HTR-8/SVneo (cell line): ENCODE data around the gene CLIP2.

Experiments used
- DNase-seq: peaks from one replicate; pipeline ENCODE4 v3.0.0; 2011; ENCODE audit warnings: low spot score, mixed read lengths; ENCODE audit not compliant: insufficient read length
- FAIRE-seq: peaks from 2 replicates; lab custom pipeline; 2011; peaks lifted over from hg19 to GRCh38; lab: Jason Lieb, UNC

The CLIP2 gene

GRCh38 chr7:74269757-74270277 is 19.4 kb upstream of the CLIP2 start:
- FAIRE-seq (no peak), DNase-seq (peak; percentile 55)

DNA sequence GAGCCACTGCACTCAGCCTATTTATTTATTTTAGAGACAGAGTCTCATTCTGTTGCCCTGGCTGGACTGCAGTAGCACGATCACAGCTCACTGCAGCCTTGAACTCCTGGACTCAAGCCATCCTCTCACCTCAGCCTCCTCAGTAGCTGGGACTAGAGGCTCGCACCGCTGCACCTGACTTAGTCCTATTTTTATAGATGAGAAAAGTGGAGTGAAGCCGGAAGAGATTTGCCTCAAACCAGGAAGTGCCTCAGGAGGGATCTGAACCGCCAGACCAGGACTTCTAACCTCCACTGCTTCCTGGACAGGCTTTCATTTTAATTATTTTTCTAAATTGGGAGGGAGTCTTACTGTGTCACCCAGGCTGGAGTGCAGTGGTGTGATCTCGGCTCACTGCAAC is 17.5 kb upstream of the CLIP2 start:
- no peak for DNase-seq
- no peak for FAIRE-seq

DNA sequence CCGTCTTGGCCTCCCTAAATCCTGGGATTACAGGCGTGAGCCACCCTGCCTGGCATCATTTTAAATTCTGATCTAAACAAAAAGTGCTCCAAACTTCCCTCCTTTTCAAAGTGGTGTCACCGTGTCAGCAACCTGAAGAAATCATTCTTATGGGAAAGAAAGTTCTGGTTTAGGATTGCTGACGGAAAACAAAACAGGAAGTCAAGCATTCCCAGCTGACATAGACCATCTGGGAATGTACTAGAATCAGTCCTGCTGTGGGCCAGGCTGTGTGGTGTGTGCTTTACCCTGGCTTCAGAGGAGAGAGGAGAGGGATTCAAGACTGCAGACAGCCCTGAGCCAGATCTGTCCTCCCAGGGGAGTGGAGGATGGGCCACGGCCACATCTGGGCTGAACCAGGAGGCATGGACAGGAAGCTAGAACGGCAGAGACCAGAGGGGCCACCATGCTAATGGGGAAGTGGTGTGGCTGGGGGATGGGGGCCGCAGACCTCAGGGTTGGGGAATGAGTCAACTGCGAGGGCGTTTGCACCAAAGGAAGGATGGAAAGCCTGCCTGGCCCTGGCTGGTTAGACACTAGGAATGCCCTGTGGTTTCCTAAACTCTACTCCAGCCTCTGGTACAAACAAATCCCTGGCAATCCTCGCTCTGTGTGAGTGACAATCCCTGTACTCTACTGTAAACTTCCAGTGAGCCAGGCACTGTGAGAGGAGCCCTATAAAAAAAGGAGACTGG is 16.7 kb upstream of the CLIP2 start:
- FAIRE-seq (no peak), DNase-seq (peak; percentile 62)

GRCh38 chr7:74275401-74275881 is 13.8 kb upstream of the CLIP2 start:
- FAIRE-seq: no peak
- DNase-seq: no peak

DNA sequence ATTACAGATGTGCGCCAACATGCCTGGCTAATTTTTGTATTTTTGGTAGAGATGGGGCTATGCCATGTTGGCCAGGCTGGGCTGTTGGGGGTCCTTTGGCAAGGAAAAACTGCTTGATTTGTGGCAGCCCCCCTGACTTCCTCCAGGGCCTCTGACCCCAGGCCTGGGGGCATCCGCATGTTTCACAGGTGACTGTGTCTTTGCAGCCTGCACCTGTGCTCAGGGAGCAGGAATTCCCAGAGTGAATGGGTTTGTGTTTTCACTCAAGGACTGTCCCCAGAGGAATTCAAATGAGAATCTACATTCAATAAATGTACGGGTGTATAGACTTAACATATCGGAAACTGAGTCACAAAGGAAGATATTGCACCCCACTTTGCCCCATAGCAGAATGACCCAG is 11.6 kb upstream of the CLIP2 start:
- DNase-seq (no peak), FAIRE-seq (no peak)

DNA sequence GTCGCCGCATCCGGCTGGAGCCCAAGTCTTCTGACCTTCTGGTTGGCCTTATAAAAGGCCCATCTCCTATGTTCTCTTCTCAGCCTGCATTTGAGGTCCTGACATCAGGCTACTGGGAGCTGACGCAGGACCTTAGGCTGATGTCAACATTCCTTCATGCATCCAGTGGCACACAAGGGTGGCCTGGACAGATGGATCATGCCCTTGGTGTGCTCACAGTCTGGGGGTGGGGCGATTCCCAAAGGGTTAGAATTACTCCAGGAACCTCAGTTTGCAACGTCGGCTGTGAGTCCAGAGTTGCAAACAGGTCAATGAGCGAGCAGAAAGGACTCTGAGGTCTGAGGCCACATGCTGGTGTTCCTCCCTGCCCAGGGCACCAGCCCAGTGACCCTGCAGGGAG is 8.2 kb upstream of the CLIP2 start:
- DNase-seq (no peak), FAIRE-seq (no peak)

- DNase-seq (no peak), FAIRE-seq (no peak)
Measured at GRCh38 chr7:74282748-74283459, 6.3 kb upstream of the CLIP2 start.

DNA sequence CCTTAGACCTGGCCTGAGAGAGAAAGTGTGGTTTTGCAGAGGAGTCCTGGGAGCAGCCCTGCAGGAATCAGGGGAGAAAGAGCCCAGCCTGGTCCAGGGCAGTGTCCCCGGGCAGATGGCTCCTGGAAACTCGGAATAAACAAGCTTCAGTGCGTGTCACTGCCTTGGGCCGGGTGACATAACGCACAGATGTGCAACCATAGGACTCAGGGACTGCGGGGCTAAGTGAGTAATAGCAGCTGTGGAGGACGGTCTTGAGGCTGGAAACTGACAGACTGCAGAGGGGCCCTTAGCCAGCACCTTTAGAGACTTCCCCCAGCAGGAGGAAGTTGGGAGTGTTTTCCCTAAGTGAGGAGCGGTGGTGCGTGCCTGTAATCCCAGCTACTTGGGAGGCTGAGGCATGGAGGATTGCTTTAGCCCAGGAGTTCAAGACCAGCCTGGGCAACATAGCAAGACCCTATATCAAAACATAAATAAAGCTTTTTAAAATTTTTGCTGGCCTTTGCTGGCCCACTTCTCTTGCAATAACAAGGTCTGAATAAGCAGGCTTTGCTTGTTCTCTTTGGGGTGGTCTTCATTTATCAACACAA is 5.3 kb upstream of the CLIP2 start:
- no peak for FAIRE-seq
- no peak for DNase-seq

DNA sequence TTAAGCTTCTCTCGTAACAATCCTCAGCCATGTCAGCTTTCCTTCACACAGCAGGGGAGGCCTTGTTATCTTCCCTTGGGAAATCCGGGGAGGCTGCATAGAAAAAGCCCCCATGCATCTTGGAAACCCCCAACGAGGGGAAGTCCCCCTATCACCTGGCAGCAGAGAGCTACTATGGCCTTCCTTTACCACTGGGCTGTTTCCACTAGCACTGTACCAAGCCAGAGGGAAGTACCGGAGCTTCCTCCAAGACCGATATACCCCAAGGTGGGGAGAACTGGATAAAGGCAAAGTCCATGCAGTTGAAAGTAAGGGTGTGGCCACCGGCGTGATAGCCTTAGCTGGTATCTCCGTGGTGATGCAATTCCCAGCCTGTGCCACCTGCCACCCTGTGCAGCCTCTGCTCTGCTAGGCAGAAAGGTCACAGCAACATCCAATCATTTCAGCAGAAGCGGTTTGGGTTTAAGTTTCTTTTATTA is 4.4 kb upstream of the CLIP2 start:
- DNase-seq: no peak
- FAIRE-seq: no peak

- DNase-seq: no peak
- FAIRE-seq: no peak
Measured at GRCh38 chr7:74286131-74286530, 3.1 kb upstream of the CLIP2 start.

GRCh38 chr7:74287303-74288033 is 1.7 kb upstream of the CLIP2 start:
- DNase-seq: no peak
- FAIRE-seq: no peak

GRCh38 chr7:74288034-74288881 is 949 bp upstream of the CLIP2 start:
- no peak for DNase-seq
- no peak for FAIRE-seq

GRCh38 chr7:74289659-74290552 is 699 bp downstream of the CLIP2 start:
- DNase-seq (no peak), FAIRE-seq (no peak)

GRCh38 chr7:74290553-74290950 is 1.3 kb downstream of the CLIP2 start:
- DNase-seq: no peak
- no peak for FAIRE-seq

- no peak for FAIRE-seq
Measured at GRCh38 chr7:74290981-74291441, 1.8 kb downstream of the CLIP2 start.

GRCh38 chr7:74291535-74291934 is 2.3 kb downstream of the CLIP2 start:
- DNase-seq: no peak
- FAIRE-seq: no peak

More at GRCh38 chr7:74290981-74291441, 1.8 kb downstream of the CLIP2 start:
- no peak for DNase-seq

- DNase-seq (no peak), FAIRE-seq (no peak)
Measured at GRCh38 chr7:74292757-74293576, 3.8 kb downstream of the CLIP2 start.

DNA sequence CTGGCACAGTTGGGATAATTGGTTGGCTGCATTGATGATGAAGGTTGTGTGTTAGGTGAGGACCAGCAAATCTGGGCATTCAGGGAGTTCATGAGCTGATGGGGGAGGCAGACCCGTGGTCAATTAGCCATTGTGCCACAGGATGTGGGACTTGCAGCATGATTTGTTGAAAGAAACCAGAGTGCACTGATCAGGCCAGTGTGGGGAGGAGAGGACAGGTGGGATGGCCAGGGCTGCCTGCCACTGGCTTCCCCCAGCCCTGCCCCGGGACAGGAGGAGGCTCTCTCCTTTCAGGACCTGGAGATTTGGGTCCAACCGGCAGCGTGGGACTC is 4.3 kb downstream of the CLIP2 start:
- DNase-seq (no peak), FAIRE-seq (no peak)
